Liver (tissue), 3 donors: ENCODE data around the gene CHCHD1.

ENCODE experiments used
- CTCF ChIP-seq: fragments of 150-350 bp; IDR thresholded peaks from 2 replicates; pipeline ENCODE4 v1.5.1; 2017; ENCODE audit warnings: improper control_type of control experiment, low read depth, low read length; ENCODE audit not compliant: missing input control
- GABPA ChIP-seq, 2 donors: IDR thresholded peaks in 1 of 2; conservative IDR thresholded peaks in 1 of 2; 2 replicates each; pipeline ENCODE4 v1.6.1; 2016; ENCODE audit warnings: antibody characterized with exemption in 2 of 2, mild to moderate bottlenecking in 1 of 2, moderate library complexity in 1 of 2
- HNF4G ChIP-seq: IDR thresholded peaks from 2 replicates; pipeline ENCODE4 v1.6.1; 2016; ENCODE audit warnings: antibody characterized with exemption
- RAD21 ChIP-seq, 2 donors: IDR thresholded peaks; 2 replicates each; pipeline ENCODE4 v1.6.1; 2016; ENCODE audit warnings: antibody characterized with exemption in 2 of 2, mild to moderate bottlenecking in 2 of 2
- YY1 ChIP-seq: IDR thresholded peaks from 2 replicates; pipeline ENCODE4 v1.6.1; 2016; ENCODE audit warnings: antibody characterized with exemption, mild to moderate bottlenecking
- TF ChIP-seq, protein P1 (sequence below): IDR thresholded peaks from 2 replicates; pipeline ENCODE4 v1.6.1; 2016; ENCODE audit warnings: antibody characterized with exemption, mild to moderate bottlenecking
- donor health status: healthy.
- donor health status: healthy.

- TF ChIP-seq CTCF (no peak), HNF4G (no peak), GABPA (IDR thresholded peaks at IDR 0.05 in 1 of 2, conservative IDR thresholded peaks at IDR 0.05 in 1 of 2) (no peak), YY1 (no peak), RAD21 (IDR thresholded peaks at IDR 0.05) (no peak)
- TF ChIP-seq, protein P1, sequence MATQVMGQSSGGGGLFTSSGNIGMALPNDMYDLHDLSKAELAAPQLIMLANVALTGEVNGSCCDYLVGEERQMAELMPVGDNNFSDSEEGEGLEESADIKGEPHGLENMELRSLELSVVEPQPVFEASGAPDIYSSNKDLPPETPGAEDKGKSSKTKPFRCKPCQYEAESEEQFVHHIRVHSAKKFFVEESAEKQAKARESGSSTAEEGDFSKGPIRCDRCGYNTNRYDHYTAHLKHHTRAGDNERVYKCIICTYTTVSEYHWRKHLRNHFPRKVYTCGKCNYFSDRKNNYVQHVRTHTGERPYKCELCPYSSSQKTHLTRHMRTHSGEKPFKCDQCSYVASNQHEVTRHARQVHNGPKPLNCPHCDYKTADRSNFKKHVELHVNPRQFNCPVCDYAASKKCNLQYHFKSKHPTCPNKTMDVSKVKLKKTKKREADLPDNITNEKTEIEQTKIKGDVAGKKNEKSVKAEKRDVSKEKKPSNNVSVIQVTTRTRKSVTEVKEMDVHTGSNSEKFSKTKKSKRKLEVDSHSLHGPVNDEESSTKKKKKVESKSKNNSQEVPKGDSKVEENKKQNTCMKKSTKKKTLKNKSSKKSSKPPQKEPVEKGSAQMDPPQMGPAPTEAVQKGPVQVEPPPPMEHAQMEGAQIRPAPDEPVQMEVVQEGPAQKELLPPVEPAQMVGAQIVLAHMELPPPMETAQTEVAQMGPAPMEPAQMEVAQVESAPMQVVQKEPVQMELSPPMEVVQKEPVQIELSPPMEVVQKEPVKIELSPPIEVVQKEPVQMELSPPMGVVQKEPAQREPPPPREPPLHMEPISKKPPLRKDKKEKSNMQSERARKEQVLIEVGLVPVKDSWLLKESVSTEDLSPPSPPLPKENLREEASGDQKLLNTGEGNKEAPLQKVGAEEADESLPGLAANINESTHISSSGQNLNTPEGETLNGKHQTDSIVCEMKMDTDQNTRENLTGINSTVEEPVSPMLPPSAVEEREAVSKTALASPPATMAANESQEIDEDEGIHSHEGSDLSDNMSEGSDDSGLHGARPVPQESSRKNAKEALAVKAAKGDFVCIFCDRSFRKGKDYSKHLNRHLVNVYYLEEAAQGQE, result no peak
Observed at GRCh38 chr10:73798927-73799560, 17.2 kb downstream of the CHCHD1 start.
